LoVo (cell line): Measurements from ENCODE around the gene HRH3.

ENCODE experiments used
- DNase-seq: peaks from one replicate; pipeline ENCODE4 v3.0.0-alpha.2; 2016; ENCODE audit warnings: low spot score

The HRH3 gene

DNA sequence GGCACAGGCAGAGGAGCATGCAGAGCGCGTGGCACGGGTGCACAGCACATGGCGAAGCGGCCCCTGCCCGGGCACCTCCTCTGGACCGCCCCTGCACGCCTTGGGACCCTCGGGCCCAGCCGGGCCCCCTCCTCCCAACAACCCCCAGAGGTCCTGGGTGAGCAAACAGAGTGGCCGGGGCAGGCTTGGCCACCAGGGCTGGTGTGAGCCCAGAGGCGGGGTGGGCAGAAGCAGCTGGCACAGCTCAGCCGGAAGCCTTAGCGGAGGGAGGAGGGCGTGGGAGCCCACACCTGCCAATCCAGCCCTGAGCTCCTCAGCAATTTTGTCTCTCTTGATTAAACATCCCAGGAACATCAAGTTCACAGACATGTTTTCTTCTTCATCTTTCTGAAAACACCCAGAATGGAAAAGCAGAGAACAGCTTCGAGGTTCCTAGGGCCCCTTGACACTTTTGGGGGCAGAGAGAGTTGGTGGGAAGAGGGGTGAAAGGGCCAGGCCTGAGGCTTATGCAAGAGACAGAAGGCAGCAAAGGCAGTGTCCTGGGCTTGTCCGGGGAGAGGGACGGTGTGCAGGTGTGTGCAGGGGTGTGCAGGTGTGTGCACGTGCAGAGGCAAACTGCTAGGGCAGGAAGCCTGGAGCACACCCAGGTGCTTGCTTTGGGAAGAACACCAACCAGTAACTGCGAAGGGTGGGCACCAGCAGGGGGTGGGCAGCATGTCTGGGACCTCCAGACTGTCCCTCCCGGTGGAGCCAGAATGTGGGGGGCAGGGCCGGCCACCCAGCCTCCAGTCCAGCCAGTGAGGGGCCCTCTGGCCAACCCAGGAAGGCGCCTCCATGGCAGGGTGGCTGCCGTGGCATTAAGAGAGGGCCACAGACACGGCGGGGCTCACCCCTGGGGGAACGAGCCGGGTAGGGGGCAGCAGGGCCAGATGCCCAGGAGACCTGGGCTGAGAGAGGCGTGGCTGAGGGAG lies 4.8 kb downstream of the HRH3 start:
- DNase-seq = no peak

DNA sequence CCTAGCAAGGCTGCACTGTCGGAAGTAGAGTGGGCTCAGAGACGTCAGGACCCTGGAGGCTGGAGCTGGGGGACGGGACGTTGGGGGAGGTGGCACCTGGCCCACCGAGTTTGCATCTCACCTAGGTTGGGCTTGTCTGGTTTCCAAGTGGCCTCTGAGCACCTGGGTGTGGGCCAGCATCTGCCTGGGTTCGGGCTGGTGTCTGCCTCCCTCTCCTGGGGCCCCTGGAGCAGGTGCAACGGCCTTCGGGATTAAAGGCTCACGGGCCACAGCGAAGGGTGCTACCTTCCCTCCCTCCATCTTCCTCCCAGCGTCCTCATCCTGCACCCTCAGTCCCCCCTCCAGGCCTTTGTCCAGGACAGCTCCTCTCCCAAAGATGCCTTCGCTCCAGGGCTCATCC lies 6.0 kb downstream of the HRH3 start:
- no peak for DNase-seq

DNA sequence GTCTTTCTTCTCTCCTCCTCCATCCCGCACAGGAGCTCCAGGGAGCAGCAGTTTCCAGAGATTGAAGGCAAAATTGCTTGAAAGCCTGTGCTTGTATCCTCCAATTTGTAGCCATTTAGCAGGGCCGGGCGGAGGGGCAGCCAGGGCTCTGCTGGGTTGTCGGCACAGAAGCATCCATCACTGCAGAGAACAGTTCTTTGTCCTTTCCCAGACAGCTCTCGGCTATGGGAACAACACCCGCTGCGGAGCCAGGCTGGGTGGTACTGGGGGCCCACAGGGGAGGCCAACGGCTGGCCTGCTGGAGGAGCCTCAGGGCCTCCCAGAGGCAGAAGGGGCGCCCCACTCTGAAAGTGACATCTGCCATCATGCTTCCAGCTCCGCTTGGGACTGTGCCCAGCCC lies 7.8 kb downstream of the HRH3 start:
- DNase-seq = no peak

DNA sequence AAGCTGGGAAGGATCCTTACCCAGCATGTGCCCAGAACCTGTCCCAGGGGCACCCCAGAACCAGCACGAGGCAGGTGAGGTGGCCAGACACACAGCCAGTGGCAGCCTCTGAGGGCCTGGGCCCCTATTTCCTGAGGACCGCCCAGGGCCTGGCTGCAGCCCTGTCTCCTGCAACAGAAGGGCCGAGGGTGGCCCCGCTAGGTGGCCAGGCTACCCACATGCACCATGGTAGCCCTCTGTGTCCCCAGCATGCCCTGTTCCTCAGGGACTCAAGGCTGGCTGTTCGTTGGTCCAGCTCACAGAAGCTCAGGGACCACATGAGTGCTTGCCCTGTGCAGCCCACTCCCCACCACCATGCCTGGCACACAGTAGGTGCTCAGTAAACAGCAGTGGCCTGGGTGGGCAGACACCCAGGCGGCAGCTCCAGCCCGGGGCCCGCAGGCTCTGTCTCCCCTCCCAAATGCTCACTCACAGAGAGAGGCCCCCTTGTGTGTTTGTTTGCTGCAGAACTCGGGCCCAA lies 8.2 kb downstream of the HRH3 start:
- DNase-seq = no peak

DNA sequence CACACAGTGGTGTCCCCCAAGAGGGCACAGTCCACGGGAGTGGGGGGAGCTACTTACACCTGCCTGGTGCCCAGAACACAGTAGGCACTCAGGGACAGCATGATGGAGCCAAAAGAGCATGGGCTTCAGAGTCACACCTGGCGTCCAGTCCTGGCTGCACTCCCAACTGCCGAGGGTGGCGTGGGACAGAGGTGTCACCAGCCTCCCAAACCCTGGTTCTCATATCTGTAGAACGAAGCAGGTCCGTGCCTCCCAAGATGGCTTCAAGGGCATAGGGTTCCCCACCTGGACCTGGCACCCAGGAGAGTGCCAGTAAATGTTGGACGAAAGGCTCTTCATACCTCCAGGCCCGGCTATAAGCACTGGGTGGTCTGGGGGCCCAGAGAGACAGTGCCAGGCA lies 8.9 kb downstream of the HRH3 start:
- DNase-seq = no peak

DNA sequence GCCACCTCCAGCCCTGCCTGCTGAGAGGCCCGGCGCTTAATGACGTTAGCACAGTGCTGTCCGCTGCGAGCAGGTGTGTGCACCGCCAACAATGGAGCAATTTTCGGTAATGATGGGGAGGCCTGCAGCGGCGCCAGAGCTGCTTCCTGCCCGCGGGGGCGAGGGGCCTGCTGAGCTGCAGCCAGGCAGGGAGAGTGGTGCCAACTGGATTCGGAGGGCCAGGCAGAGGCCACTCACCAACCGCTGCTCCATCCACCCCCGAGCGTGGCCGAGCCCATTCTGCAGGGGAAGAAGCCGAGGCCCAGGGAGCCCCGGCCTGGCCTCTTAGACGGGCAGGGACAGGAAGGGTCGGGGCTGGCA lies 9.6 kb downstream of the HRH3 start:
- no peak for DNase-seq

DNA sequence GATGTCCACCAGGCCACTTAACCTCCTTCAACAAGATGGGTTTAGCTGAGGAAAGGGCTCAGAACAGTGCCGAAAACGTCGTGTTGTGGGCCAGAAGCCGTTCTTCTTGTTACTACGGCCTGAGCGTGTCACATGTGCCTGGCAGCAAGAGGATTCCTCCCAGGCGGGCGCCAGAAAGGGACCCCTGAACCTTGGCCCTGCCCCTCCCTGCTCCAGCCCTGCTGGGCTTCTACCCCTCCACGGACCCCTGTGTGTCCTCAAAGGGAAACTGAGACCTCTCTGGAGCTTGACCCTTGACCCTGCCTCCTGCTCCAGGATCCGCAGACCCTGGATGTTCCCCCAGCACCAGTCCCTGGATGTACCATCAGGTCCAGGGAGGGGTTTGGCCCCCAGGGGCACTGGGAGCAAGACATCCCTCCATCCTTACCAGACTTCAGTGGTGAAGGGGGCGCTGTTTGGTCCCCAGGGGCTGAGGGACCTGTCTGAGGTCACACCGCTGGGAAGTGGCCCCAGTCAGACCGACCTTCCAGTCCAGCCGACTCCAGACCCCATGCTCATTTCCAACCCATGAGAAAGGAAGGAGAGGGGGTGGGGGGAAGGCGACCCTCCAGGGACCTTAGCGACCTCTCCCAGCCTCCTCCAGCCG lies 10.1 kb downstream of the HRH3 start:
- DNase-seq = no peak

DNA sequence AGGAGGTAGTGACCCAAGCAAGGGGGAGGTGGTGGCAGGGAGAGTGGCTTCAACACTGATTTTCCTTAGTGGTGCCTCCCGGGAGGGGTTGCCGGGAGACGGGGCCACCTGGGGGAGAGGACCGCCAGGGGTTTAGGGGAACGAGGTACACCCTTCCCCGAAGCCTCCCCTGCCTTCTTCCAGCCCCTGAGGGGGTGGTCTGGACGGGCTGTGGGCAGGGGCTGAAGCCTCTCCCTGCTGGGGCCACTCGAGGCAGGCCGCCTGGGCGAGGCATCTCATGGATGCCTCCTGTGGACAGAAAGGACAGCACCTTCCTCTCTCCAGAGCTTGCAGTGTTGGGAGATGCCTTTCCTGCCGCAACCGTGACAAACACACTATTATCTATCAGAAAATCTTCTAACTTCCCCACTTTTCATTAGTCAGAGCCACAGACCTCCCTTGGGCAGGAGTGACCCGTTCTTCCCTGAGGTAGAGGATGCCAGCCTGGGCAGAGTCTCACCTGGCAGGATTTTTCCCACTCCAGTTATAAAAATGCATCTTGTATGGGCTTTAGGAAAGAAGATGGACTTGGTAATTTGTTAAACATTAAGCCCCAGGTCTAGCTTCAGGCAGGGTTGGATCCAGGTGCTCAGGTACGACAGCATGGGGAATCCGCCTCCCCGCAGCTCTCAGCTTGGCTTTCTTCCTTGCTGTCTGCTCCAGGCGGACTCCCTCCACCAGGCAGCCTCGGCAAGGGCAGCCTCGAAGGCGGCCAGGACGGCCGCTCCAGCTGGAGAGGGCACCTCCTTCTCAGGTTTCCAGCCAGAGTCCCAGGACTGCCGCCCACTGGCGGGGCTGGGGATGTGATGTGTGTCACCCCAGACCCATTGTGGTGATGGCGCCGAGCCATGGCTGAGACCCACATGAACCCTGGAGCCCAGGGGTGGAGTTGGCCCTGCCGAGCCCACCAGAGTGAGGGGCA lies 11.0 kb downstream of the HRH3 start:
- no peak for DNase-seq

DNA sequence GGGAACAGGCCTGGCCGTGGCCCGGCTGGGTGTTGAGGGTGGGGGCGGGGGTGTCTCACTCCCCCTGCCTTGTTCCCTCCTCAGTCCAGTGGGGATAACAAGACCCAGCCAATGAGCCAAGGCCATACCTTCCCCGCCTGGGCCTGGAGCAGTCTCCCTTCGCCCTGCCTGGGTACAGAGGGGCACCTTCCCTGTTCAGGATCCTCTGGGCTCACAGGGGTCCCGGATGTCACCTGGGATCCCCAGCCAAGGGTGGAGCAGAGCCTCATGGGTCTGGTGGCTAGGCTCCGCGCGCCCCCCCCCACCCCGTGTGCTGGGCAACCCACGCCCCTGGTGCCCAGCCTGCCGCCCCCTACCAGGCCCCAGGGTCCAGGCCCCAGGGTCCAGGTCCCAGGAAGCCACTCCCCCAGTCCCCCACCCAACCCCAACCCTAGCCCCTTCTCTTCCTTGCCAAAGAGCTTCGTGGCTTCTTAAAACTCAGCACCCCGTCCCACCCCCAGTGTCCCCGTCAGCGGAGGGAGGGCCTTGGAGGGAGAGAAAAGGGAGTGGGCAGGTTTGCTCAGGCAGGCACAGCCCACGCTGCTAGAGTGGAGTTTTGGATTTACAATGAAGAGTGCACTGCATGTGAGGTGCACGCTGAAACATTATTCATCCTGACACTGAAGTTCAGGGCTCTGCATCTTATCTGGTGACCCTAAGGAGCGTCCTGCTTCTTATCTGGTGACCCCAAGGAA lies 11.8 kb downstream of the HRH3 start:
- no peak for DNase-seq

DNA sequence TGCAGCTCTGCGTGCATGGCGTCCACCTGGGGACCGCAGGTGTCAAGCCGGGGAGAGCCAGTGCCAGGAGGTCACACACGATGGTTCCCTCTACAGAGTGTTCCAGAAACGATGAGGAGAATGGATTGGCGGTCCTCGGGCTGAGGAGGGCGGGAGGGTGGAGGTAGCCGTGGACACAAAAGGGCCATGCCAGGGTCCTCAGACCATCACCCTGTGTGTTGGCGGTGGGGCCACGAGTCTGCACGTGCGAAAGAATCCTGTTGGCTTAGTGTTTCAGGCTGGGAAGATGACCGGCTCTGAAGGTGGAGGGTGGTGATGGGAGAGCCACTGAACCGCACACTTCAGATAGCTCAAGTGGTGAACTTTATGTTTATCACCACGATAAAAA lies 13.7 kb downstream of the HRH3 start:
- DNase-seq = no peak

DNA sequence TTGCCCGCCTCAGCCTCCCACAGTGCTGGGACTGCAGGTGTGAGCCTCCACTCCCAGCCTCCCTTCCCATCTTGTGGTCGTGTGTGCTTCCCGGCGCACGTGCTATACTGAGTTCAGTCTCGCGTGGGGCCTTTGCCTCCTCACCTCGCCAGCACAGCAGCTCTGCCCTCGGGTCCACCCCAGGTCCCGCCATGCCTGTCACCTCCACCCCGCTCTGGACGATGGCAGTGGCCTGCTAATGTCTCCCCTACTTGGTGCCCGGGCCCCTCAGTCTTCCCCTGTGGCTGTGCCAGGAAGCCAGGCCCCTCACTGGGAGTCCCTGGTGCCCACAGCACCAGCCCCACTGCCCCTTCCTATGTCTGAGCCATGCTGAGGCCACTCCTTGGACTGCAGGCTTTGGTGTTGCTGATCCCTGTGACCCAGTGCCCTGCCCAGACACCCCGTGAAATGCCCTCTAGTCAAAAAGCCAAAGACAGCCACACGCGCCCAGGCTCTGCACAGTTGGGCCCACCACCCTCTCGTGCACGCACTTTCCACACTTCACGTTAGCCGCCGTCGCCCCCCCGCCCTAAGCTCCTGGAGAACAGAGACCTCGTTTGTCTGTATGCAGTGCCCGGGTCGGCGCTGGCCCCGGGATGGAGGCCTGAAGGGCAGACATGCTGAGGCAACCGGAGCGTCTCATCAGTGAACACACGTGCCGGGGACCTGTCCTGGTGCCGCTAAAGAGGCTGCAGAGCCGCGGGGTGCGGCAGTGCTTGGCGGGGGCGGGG lies 14.3 kb downstream of the HRH3 start:
- no peak for DNase-seq

DNA sequence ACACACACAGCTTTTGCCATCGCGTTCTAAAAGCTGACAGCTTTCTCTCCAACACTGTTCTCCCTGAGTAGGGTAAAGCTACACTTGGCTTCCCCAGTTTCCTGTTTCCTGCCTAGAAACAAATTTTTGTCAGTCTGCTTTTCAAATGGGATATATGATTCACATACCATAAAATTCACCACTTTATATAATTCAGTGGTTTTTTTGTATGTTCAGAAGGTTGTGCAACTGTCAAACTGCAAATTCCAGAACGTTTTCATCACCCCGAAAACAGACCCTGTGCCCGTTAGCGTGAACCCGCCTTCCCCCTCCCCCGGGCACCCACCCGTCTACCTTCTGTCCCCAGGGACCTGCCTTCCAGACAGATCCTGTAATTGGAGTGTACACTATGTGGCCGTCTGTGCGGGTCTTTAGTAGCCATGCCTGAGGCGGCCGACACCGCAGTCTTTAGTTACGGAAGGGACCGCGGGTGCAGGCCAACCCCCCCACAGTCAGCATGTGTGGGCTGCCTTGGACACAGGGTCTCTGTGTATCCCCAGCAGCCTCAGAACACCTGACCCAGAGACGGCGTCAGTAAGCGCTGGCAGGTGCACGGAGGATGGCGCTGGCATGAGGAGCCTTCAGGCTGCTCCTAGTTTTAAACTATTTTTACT lies 16.6 kb downstream of the HRH3 start:
- no peak for DNase-seq

DNA sequence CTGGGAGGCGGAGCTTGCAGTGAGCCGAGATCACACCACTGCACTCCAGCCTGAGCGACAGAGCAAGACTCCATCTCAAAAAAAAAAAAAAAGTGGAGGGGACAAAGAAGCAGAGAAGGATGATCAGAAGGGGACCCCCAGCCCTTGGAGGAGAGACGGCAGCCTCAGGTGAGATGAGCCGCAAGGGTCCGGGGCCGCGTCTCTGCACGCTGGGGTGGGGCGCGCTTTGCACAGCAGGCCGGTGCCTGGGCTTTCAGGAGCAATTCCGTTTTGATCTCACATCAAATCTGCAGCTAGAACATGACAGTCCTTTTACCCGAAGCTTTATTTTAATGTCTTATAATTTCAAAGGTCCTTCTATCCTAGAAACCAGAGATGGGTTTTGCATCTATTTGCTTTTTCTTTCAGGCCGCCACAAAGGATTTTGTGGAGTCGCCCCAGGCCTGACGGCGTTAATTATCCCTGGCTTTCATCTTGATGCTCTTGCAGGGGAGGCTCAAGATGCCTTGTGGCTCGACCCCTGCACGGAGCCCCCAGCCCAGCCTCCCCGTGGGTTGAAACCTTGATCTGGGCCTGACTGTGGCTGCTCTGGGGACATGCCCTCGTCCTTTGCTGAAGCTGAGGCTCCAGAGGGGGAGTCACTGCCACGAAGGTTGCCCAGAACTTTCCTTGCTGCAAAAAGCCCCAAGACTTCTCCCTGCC lies 17.3 kb downstream of the HRH3 start:
- DNase-seq = no peak

DNA sequence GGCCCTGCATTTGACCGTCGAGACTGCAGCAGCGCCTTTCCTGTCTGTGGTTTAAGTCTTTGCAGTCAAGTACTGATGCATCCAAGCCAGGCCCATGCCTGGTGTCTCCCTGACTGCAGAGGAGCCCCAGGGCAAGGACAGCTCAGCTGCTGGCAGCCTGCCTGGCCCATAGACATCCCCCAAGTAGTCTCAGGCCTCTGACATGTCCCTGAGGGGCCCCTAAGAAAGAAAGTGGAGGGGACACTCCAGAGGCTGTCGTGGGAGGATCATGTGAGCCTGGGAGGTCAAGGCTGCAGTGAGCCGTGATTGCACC lies 18.0 kb downstream of the HRH3 start:
- DNase-seq = no peak

DNA sequence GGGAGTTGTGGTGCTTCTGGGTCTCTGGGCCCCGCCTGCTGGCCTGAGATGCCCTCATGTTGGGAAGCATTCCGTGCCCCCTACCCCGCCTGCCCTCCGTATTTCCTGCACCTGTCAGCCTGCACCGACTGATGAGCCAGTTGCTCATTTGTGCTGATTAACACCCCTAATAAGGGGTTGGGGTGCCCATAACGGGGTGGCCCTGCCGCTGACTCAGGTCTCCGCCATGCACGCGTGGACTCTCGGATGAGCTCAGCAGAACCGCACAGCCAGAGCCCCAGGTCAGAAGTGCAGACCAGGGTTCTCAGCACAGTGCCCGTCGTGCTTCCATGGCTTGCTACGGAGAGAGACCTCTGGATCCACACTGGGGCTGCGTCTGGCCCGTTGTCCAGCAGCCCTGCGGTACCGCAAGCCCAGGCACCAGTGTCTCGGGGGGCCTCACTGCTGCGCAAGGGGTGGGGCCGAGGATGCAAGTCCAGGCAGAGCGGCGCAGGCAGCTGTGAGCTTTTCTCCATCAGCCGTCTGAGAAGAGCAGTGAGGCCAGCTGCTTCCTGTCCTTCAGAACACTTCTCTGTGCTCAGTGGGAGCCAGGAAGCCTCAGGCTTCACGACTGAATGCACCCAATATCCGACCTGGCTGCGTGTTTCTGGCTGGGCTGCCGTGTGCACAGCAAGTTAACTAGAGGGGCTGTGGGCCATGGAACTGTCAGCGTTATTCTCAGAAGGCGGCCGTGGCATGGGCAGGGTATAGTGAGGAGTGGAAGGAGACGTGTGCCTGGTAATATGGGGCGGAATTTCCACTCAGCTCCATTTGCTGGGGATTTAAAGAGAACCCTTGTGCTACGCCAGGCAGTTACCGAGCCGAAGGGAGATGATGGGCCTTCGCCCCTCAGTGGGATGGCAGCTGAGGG lies 18.6 kb downstream of the HRH3 start:
- no peak for DNase-seq

DNA sequence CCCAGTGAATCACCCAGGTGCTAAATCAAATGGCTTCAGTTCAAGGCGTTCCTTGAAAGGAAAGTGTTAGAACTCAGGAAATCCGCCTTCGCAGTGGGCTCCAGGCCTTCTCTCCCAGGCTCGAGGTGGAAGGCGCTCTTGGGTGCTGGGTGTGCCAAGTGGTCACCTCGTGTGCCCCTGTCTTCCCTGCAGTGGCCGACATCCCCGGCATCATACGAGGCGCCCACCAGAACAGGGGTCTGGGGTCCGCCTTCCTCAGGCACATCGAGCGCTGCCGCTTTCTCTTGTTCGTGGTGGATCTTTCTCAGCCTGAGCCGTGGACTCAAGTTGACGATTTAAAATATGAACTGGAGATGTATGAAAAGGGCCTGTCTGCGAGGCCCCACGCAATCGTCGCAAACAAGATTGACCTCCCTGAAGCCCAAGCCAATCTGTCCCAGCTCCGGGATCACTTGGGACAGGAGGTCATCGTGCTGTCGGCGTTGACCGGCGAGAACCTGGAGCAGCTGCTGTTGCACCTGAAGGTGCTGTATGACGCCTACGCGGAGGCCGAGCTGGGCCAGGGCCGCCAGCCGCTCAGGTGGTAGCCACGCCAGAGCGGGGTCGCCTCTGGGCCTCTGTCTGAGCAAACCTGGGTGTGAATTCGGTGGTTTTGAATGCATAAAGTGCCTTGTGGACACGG lies 19.4 kb downstream of the HRH3 start:
- no peak for DNase-seq

DNA sequence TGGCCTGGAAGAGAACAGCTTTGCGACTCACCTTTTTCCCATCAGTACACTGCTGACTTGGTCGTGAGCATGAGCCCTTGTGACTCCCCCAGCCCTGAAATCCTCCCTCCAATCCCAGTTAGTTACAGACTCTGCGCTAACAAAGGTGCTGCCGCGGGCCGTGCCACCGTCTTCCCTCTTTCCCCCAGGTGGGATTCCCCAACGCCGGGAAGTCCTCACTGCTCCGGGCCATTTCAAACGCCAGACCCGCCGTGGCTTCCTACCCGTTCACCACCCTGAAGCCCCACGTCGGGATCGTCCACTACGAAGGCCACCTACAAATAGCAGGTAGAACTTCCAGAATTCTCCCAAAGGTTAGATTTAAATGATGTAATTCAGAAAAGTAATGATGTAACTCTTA lies 21.1 kb downstream of the HRH3 start:
- DNase-seq = no peak

DNA sequence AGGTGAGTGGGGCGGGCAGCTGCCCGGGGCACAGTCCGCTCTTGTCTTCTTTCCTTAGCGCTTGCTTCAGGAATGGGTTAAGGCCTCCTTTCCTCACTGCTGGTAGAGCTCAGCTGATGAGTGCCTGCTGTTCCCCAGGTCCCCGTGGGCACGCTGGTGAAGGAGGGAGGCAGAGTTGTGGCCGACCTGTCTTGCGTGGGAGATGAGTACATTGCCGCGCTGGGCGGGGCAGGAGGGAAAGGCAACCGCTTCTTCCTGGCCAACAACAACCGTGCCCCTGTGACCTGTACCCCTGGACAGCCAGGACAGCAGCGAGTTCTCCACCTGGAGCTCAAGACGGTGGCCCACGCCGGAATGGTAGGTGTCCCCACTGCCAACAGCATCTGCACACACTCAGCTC lies 21.6 kb downstream of the HRH3 start:
- DNase-seq = no peak
